GM06990 (cell line): ENCODE measurements around the gene SERPINA3.

Experiments
- DNase-seq: peaks from one replicate; pipeline ENCODE4 v3.0.0-alpha.2; 2011; ENCODE audit not compliant: insufficient read length; ENCODE audit errors: extremely low read depth
- H3K27me3 ChIP-seq: replicated peaks from 2 replicates; pipeline ENCODE4 v1.6.0; 2011; ENCODE audit warnings: low read length; ENCODE audit not compliant: control insufficient read depth, insufficient read depth
- H3K36me3 ChIP-seq: 2 replicates; pipeline ENCODE4 v1.5.1; 2011; ENCODE audit warnings: low read length; ENCODE audit not compliant: control insufficient read depth, insufficient read depth
- H3K4me3 ChIP-seq: replicated peaks from 2 replicates; pipeline ENCODE4 v1.5.1; 2011; ENCODE audit warnings: low read depth, mild to moderate bottlenecking, control low read depth, low read length
- TF ChIP-seq, protein P1 (sequence below): IDR thresholded peaks from 2 replicates; pipeline ENCODE4 v1.5.1; 2011; ENCODE audit warnings: low read length, control low read depth, mild to moderate bottlenecking, inconsistent platforms; ENCODE audit not compliant: insufficient read depth, poor library complexity, severe bottlenecking

SERPINA3 gene

DNA sequence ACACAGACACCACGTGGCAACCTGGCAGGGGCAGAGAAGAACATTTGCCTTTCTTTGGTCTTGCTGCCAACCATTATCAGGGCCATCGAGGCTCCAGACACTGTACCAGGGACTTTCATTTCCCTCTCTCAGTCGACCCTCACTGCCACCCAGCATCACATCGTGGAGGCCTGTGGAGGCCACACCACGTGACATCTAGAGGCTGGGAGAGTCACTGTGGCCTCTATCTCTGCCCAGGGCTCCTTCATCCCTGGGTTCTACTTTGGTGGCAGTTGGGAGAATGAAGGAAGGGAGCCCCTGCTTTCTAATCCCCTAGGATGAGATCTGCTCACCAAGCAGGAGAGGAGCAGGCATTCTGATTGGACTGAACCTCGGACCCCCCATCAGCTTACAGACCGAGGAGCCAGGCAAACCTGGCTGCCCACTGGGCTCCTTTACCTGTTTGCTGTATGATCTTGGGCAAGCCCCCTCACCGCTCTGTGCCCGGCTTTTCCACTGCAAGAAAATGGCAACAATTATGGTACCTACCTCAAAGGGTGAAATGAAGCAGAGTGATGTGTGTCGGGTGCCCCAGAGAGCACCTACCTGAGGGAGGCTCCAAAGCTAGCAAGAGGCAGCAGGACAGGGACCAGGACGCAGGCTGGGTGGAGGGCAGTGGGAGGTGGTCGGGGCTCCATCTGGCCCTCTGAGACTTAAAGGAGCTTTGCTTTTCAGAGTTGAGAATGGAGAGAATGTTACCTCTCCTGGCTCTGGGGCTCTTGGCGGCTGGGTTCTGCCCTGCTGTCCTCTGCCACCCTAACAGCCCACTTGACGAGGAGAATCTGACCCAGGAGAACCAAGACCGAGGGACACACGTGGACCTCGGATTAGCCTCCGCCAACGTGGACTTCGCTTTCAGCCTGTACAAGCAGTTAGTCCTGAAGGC, 1.8 kb downstream of the SERPINA3 start:
- TF ChIP-seq, protein P1, sequence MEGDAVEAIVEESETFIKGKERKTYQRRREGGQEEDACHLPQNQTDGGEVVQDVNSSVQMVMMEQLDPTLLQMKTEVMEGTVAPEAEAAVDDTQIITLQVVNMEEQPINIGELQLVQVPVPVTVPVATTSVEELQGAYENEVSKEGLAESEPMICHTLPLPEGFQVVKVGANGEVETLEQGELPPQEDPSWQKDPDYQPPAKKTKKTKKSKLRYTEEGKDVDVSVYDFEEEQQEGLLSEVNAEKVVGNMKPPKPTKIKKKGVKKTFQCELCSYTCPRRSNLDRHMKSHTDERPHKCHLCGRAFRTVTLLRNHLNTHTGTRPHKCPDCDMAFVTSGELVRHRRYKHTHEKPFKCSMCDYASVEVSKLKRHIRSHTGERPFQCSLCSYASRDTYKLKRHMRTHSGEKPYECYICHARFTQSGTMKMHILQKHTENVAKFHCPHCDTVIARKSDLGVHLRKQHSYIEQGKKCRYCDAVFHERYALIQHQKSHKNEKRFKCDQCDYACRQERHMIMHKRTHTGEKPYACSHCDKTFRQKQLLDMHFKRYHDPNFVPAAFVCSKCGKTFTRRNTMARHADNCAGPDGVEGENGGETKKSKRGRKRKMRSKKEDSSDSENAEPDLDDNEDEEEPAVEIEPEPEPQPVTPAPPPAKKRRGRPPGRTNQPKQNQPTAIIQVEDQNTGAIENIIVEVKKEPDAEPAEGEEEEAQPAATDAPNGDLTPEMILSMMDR = no peak
- H3K27me3 ChIP-seq = no peaks in the 10 kb centered on the region; the same call in 1 of the 2 replicates
- no peak overlapping the region for H3K4me3 ChIP-seq
- no peaks in the 10 kb centered on the region for H3K36me3 ChIP-seq
- no peak for DNase-seq

DNA sequence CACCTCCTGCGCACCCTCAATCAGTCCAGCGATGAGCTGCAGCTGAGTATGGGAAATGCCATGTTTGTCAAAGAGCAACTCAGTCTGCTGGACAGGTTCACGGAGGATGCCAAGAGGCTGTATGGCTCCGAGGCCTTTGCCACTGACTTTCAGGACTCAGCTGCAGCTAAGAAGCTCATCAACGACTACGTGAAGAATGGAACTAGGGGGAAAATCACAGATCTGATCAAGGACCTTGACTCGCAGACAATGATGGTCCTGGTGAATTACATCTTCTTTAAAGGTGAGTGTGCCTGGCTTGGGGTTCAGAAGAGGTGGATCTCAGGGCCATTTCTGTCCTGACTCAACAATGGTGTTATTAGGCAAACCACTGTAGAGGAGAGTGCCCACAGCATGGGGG, 2.6 kb downstream of the SERPINA3 start:
- Histone ChIP-seq H3K27me3 (no peaks in the 10 kb centered on the region; the same call in 1 of the 2 replicates), H3K36me3 (no peaks in the 10 kb centered on the region), H3K4me3 (no peak overlapping the region)
- TF ChIP-seq, protein P1 = no peak
- DNase-seq = no peak

DNA sequence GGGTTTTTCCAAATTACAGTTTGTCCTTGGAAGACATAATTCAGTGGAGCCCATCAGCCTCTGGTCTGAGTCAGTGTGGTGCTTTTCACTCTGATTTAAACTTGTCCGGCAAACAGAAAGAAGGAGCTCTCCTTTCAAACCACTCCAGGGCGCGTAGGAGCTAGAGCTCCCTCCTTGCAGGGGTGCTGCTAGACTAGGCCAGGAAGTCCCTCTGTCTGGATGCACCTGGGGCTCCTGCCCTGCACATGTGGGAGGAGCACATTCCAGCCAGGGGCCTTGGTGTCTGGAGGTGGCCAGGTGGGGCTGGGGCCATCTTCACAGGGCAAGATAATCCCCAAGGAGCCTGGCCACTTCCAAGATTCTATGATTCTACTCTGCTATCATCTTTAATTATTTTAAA, 3.1 kb downstream of the SERPINA3 start:
- H3K36me3 ChIP-seq = no peaks in the 10 kb centered on the region
- H3K4me3 ChIP-seq = no peak overlapping the region
- H3K27me3 ChIP-seq = no peaks in the 10 kb centered on the region; the same call in 1 of the 2 replicates
- no peak for DNase-seq
- TF ChIP-seq, protein P1 = no peak

DNA sequence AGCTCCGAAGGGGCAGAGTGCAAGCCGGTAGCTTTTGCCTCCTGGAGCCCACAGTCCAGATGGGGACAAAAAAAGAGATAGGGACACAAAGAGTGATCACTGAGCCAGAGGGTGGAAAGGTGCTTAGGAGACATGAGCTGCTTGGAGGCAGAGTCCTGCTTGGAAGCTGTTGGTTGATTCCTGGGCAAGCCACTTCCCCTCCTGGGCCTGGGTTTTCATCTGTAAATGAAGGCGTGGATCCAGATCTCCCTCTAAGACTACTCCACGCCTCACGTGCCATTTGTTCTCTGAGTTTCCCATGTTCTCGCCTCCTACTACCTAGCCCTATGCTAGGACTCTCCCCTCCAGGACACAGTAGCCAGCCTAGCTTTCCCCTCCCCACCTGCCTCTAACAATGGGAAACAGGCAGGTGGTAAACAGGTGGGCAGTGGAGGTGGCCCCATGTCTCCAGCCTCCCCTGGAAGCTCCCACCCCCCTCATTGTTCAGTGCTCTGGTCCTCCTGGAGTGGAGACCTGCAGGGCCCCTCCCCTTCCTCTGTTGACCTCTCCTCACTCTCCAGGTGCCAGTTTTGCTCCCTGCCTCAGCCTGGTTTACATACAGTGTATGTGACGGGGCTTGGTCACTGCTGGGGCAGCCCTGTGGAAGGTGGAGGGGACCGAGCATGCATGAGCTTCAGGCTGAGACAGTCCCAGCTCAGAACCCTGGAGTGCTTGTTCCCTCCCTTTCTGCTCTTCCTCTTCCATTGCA, 3.8 kb downstream of the SERPINA3 start:
- Histone ChIP-seq H3K36me3 (no peaks in the 10 kb centered on the region), H3K27me3 (no peaks in the 10 kb centered on the region; the same call in none of the 2 replicates), H3K4me3 (no peak overlapping the region)
- TF ChIP-seq, protein P1 = no peak
- DNase-seq = no peak

DNA sequence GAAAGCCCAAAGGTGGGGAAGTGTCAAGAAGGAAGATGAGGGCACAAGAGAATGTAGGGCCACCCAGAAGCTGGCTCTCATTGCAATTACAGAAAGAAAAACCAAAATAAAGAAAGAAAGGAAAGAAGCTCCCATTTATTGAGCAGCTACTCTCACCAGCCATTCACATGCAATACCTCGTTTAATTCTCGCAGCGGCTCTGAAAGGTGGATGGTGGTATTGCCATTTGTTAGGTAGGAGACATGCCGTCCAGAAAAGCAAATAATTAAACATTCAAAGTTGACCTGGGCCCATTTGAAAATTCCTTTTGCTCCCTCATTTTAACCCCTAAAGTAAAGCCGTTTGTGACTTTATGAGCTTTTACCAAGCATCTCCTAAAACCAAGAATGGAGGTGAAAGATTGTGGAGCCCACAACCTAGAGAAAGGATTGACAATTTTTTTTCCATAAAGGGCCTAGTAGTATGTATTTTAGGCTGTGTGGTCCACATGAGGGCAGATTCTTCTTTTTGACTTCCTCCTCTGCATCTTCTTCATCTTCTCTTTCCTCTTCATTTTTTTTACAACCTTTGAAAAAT, 5.3 kb downstream of the SERPINA3 start:
- DNase-seq = no peak

More for the DNA sequence above, 5.3 kb downstream of the SERPINA3 start:
- Histone ChIP-seq H3K4me3 (no peak overlapping the region), H3K36me3 (no peaks in the 10 kb centered on the region), H3K27me3 (no peaks in the 10 kb centered on the region; the same call in none of the 2 replicates)
- TF ChIP-seq, protein P1 = no peak
